BLaER1 (cell line): ENCODE results near the gene ST8SIA1.
"Not testable (repeated sequence)": the region's sequence is repeated elsewhere in the genome, so short reads cannot be mapped to it uniquely, and the experiment has no call there.

Source experiments
- H3K27ac ChIP-seq: shearing (Covaris generic); formaldehyde crosslinking; 2 replicates; pipeline ENCODE4 v1.8.1; 2022
- H3K27me3 ChIP-seq: shearing (Covaris generic); formaldehyde crosslinking; 2 replicates; pipeline ENCODE4 v1.8.1; 2022
- H3K36me3 ChIP-seq: shearing (Covaris generic); formaldehyde crosslinking; 2 replicates; pipeline ENCODE4 v1.8.1; 2022
- H3K4me1 ChIP-seq: shearing (Covaris generic); formaldehyde crosslinking; 2 replicates; pipeline ENCODE4 v1.8.1; 2022
- H3K4me2 ChIP-seq: shearing (Covaris generic); formaldehyde crosslinking; 2 replicates; pipeline ENCODE4 v1.8.1; 2022
- H3K4me3 ChIP-seq: shearing (Covaris generic); formaldehyde crosslinking; 2 replicates; pipeline ENCODE4 v1.8.1; 2022
- H3K9ac ChIP-seq: shearing (Covaris generic); formaldehyde crosslinking; 2 replicates; pipeline ENCODE4 v1.8.1; 2022
- H3K9me3 ChIP-seq: shearing (Covaris generic); formaldehyde crosslinking; 2 replicates; pipeline ENCODE4 v1.8.1; 2022
- H4K20me1 ChIP-seq: shearing (Covaris generic); formaldehyde crosslinking; 2 replicates; pipeline ENCODE4 v1.8.1; 2022
- Cebpa-rat ChIP-seq: shearing (Covaris generic); IDR thresholded peaks from 2 replicates; pipeline ENCODE4 v1.8.1; 2022

Gene ST8SIA1

DNA sequence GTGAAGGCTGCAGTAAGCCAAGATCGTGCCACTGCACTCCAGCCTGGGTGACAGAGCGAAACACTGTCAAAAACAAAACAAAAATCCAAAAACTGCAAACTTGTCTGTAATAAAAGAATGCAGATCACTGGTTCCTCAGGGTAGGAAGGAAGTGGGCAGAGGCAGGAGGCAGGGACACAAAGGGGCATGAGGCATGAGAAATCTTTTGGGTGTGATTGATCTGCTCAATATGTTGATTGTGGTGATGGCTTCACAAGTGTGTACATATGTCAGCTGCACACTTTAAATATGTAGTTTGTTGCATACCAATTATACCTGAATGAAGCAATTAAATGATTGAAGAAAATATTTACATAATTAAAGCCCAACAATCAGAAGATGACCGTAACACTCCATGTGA lies 170.9 kb downstream of the ST8SIA1 start:
- no peaks in the 10 kb centered on the region for H3K36me3 ChIP-seq
- no peaks in the 10 kb centered on the region for H3K27me3 ChIP-seq
- no peaks in the 10 kb centered on the region for H4K20me1 ChIP-seq
- peaks cover 65% of the 10 kb centered on the region for H3K4me1 ChIP-seq
- no peak overlapping the region; the same call in 1 of the 2 replicates for H3K4me3 ChIP-seq
- H3K9me3 ChIP-seq: peaks cover 7% of the 10 kb centered on the region; the same call in 1 of the 2 replicates
- peak overlapping the region; percentile 53; the same call in 1 of the 2 replicates for H3K9ac ChIP-seq
- peak overlapping the region; percentile 78 for H3K27ac ChIP-seq
- peak overlapping the region; percentile 78 for H3K4me2 ChIP-seq
- TF ChIP-seq Cebpa-rat: no peak

DNA sequence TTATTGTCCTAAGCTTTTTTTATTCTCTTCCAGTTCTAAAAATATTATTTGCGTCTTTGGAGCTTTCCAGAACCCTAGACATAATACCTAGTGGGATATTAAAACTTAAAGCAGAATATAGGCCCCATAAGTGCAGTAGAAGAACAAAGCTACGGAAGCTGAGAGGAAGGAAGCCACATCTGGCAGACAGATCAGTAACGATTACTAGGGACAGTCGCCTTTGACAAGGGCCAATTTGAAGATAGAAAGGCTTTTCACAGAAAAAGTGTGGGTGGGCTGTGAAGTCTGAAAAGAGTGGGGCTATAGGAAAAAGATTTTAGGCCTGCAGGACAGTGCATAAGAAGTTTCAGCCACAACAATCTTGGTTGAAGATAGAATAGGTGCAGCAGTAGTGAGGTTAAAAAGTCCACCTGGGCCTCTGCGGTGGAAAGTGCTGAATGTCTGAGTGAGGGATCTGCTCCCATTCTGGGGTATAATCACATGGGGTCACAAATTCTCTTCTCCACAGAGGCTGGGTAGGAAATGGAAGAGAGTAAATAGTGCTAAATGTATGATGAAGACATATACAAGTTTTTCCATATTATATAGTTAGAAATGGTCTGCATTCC lies 174.0 kb downstream of the ST8SIA1 start:
- H3K4me3 ChIP-seq: peak overlapping the region; percentile 17; the same call in 1 of the 2 replicates
- H3K27me3 ChIP-seq: no peaks in the 10 kb centered on the region
- peaks cover 7% of the 10 kb centered on the region; the same call in 1 of the 2 replicates for H3K9me3 ChIP-seq
- peak overlapping the region; percentile 85 for H3K4me2 ChIP-seq
- H3K27ac ChIP-seq: peak overlapping the region; percentile 87
- H3K9ac ChIP-seq: peak overlapping the region; percentile 72
- H4K20me1 ChIP-seq: no peaks in the 10 kb centered on the region
- no peak for TF ChIP-seq Cebpa-rat
- peaks cover 59% of the 10 kb centered on the region for H3K4me1 ChIP-seq
- H3K36me3 ChIP-seq: no peaks in the 10 kb centered on the region

- not testable (repeated sequence) for H3K4me3 ChIP-seq
Measured at GRCh38 chr12:22149286-22149685, 185.2 kb downstream of the ST8SIA1 start.

DNA sequence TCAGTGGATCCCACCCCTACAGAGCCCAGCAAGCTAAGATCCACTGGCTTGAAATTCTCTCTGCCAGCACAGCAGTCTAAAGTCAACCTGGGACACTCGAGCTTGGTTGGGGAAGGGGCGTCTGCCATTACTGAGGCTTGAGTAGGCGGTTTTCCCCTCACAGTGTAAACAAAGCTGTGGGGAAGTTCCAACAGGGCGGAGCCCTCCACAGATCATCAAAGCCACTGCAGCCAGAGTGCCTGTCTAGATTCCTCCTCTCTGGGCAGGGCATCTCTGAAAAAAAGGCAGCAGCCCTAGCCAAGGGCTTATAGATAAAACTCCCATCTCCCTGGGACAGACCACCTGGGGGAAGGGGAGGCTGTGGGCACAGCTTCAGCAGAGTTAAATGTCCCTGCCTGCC lies 187.8 kb downstream of the ST8SIA1 start:
- H3K36me3 ChIP-seq, H3K27me3 ChIP-seq, H3K4me3 ChIP-seq, H3K4me2 ChIP-seq, H3K27ac ChIP-seq, H3K9ac ChIP-seq, H3K4me1 ChIP-seq, H4K20me1 ChIP-seq: not testable (repeated sequence)
- peaks cover 16% of the 10 kb centered on the region; the same call in 1 of the 2 replicates for H3K9me3 ChIP-seq

More at GRCh38 chr12:22149286-22149685, 185.2 kb downstream of the ST8SIA1 start:
- H3K27ac ChIP-seq, H3K9ac ChIP-seq, H3K27me3 ChIP-seq, H3K36me3 ChIP-seq, H3K4me1 ChIP-seq, H3K4me2 ChIP-seq, H4K20me1 ChIP-seq: not testable (repeated sequence)
- H3K9me3 ChIP-seq: peaks cover 22% of the 10 kb centered on the region; the same call in 1 of the 2 replicates
